ENCODE measurements around the gene PHACTR1. TPM values are rescaled to one million over a fixed set of nuclear protein-coding genes. Genes with fewer than 3 reads are reported as not detected.

PHACTR1 gene
- total RNA-seq, 1 donor from 2014 or later = 0.49 TPM

GRCh38 chr6:13089296-13089994 lies 372.9 kb downstream of the PHACTR1 start:
- TF ChIP-seq CTCF (IDR thresholded peaks at IDR 0.05) (no peak), POLR2AphosphoS5 (IDR thresholded peaks at IDR 0.05; ENCODE audit: insufficient read depth in 1 of 2, low read depth in 1 of 2) (no peak), POLR2A (IDR thresholded peaks at IDR 0.05) (no peak)
- Histone ChIP-seq H3K9me3 (no peaks in the 10 kb centered on the region), H3K36me3 (no peaks in the 10 kb centered on the region), H3K27ac (no peak overlapping the region), H3K4me3 (no peak overlapping the region), H3K4me1 (no peaks in the 10 kb centered on the region), H3K27me3 (no peaks in the 10 kb centered on the region)
- no peak for DNase-seq (ENCODE audit: extremely low spot score in 2 of 2)
- intact Hi-C loops (cut with DNase I) = no loop called here

DNA sequence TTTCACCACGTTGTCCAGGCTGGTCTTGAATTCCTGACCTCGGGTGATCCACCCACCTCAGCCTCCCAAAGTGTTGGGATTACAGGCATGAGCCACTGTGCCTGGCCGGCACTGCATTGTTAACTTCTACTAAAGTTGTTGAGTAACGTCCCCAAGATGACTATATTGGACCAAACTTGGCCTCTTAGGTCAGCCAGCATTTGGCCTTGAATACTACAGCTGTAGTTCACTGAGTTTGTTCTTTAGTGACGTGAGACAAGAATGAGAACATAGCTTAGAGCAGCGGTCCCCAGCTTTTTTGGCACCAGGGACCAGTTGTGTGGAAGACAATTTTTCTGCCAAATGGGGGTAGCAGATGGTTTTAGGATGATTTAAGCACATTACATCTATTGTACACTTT lies 374.6 kb downstream of the PHACTR1 start:
- DNase-seq (ENCODE audit: extremely low spot score in 2 of 2) = no peak
- H3K36me3 ChIP-seq = no peaks in the 10 kb centered on the region
- H3K4me3 ChIP-seq = no peak overlapping the region
- no peaks in the 10 kb centered on the region for H3K27me3 ChIP-seq
- no peak overlapping the region for H3K27ac ChIP-seq
- H3K4me1 ChIP-seq = no peaks in the 10 kb centered on the region
- no peaks in the 10 kb centered on the region for H3K9me3 ChIP-seq
- no peak for TF ChIP-seq CTCF (IDR thresholded peaks at IDR 0.05)
- no peak for TF ChIP-seq POLR2A (IDR thresholded peaks at IDR 0.05)
- no peak for TF ChIP-seq POLR2AphosphoS5 (IDR thresholded peaks at IDR 0.05; ENCODE audit: insufficient read depth in 1 of 2, low read depth in 1 of 2)
- intact Hi-C loops (cut with DNase I) = no loop called here

DNA sequence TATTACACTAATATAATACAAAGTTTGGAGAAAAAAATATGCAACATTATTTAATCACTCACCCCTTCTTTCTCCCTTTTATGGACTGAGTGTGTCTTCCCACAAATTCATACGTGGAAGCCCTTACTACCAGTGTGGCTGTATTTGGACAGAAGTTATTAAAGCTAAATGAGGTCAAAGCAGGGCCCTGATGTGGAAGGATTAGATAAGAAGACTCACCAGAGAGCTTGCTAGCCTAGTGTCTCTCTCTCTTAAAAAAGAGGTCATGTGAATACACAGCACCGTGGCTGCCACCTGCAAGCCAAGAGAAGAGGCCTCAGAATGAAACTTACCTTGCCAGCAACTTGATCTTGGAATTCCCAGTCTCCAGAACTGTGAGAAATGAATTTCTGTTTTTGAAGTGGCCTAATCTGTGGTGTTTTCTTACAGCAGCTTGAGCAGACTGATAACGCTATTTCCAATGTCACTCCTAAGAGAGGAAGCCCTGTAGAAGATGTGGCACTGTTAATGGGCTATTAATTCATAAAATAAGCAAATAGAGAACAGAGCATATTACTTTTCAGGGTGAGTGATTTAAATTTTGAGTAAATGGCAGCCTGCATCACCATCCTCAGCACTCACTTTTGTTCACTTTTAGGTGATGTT lies 378.3 kb downstream of the PHACTR1 start:
- Histone ChIP-seq H3K4me3 (no peak overlapping the region), H3K27me3 (no peaks in the 10 kb centered on the region), H3K9me3 (no peaks in the 10 kb centered on the region), H3K36me3 (no peaks in the 10 kb centered on the region), H3K27ac (no peak overlapping the region), H3K4me1 (no peaks in the 10 kb centered on the region)
- intact Hi-C loops (cut with DNase I) = no loop called here
- TF ChIP-seq POLR2A (IDR thresholded peaks at IDR 0.05) (no peak), POLR2AphosphoS5 (IDR thresholded peaks at IDR 0.05; ENCODE audit: insufficient read depth in 1 of 2, low read depth in 1 of 2) (no peak), CTCF (IDR thresholded peaks at IDR 0.05) (no peak)
- no peak for DNase-seq (ENCODE audit: extremely low spot score in 2 of 2)

GRCh38 chr6:13096084-13096483 lies 379.5 kb downstream of the PHACTR1 start:
- Histone ChIP-seq H3K4me3 (no peak overlapping the region), H3K9me3 (no peaks in the 10 kb centered on the region), H3K27me3 (no peaks in the 10 kb centered on the region), H3K4me1 (no peaks in the 10 kb centered on the region), H3K36me3 (no peaks in the 10 kb centered on the region), H3K27ac (no peak overlapping the region)
- intact Hi-C loops (cut with DNase I) = no loop called here
- no peak for DNase-seq (ENCODE audit: extremely low spot score in 2 of 2)
- TF ChIP-seq POLR2A (IDR thresholded peaks at IDR 0.05) (no peak), CTCF (IDR thresholded peaks at IDR 0.05) (no peak), POLR2AphosphoS5 (IDR thresholded peaks at IDR 0.05; ENCODE audit: insufficient read depth in 1 of 2, low read depth in 1 of 2) (no peak)

DNA sequence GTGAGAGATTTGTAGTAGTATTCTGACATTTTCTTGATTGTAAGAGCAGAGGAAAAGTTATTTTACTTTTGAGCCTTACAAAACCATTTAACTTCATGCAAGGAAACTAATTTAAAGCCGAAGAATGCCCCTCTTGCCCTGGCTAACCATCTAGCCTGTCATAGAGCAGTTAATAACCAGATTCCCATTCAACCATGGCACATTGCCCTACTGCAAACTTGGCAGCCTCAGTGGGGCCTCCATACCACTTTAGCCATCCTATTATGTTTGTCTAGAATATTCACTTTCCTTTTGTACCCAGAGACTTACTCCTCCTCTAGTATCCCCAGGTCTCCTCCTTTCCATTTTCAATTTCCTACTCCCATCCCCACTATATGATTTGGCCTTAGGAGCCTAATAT lies 380.9 kb downstream of the PHACTR1 start:
- no peaks in the 10 kb centered on the region for H3K4me1 ChIP-seq
- H3K9me3 ChIP-seq = no peaks in the 10 kb centered on the region
- no peaks in the 10 kb centered on the region for H3K36me3 ChIP-seq
- H3K27me3 ChIP-seq = no peaks in the 10 kb centered on the region
- intact Hi-C loops (cut with DNase I) = no loop called here
- H3K4me3 ChIP-seq = no peak overlapping the region
- DNase-seq (ENCODE audit: extremely low spot score in 2 of 2) = no peak
- no peak for TF ChIP-seq CTCF (IDR thresholded peaks at IDR 0.05)
- TF ChIP-seq POLR2AphosphoS5 (IDR thresholded peaks at IDR 0.05; ENCODE audit: insufficient read depth in 1 of 2, low read depth in 1 of 2) = no peak
- TF ChIP-seq POLR2A (IDR thresholded peaks at IDR 0.05) = no peak
- H3K27ac ChIP-seq = no peak overlapping the region
